BE2C (cell line): ENCODE results near the gene IQCB1.

Source experiments
- DNase-seq: peaks from one replicate; pipeline ENCODE4 v3.0.0-alpha.2; 2020
- H3K27me3 ChIP-seq: fragments of 250-450 bp; sonication (Bioruptor Pico); 2 replicates; pipeline ENCODE4 v1.5.1; 2020; ENCODE audit warnings: mild to moderate bottlenecking
- H3K36me3 ChIP-seq: fragments of 250-450 bp; sonication (Bioruptor Pico); 2 replicates; pipeline ENCODE4 v1.5.1; 2020; ENCODE audit warnings: mild to moderate bottlenecking
- H3K4me1 ChIP-seq: fragments of 250-450 bp; sonication (Bioruptor Pico); 2 replicates; pipeline ENCODE4 v1.5.1; 2020
- H3K4me3 ChIP-seq: 2 replicates; pipeline ENCODE4 v1.5.1; 2011; ENCODE audit warnings: low read depth, low read length
- H3K9me3 ChIP-seq: fragments of 250-450 bp; sonication (Bioruptor Pico); 2 replicates; pipeline ENCODE4 v1.5.1; 2020
- CTCF ChIP-seq: IDR thresholded peaks from 2 replicates; pipeline ENCODE4 v1.5.1; 2012; ENCODE audit warnings: mild to moderate bottlenecking, low read depth, low read length

The IQCB1 gene

GRCh38 chr3:121757812-121758545, 76.9 kb downstream of the IQCB1 start:
- Histone ChIP-seq H3K4me1 (no peaks in the 10 kb centered on the region), H3K36me3 (no peaks in the 10 kb centered on the region), H3K27me3 (no peaks in the 10 kb centered on the region), H3K4me3 (no peak overlapping the region), H3K9me3 (no peaks in the 10 kb centered on the region)
- TF ChIP-seq CTCF = no peak
- DNase-seq = no peak

GRCh38 chr3:121757087-121757811, 77.6 kb downstream of the IQCB1 start:
- Histone ChIP-seq H3K4me3 (no peak overlapping the region), H3K4me1 (no peaks in the 10 kb centered on the region), H3K9me3 (no peaks in the 10 kb centered on the region), H3K27me3 (no peaks in the 10 kb centered on the region), H3K36me3 (no peaks in the 10 kb centered on the region)
- peak; percentile 12 for DNase-seq
- no peak for TF ChIP-seq CTCF

- no peaks in the 10 kb centered on the region for H3K9me3 ChIP-seq
- H3K4me3 ChIP-seq = no peak overlapping the region
- no peaks in the 10 kb centered on the region for H3K36me3 ChIP-seq
- H3K4me1 ChIP-seq = peaks cover 5% of the 10 kb centered on the region; the same call in 1 of the 2 replicates
- H3K27me3 ChIP-seq = no peaks in the 10 kb centered on the region
- DNase-seq = no peak
- no peak for TF ChIP-seq CTCF
Measured at GRCh38 chr3:121752772-121753171, 82.1 kb downstream of the IQCB1 start.

- no peak overlapping the region for H3K4me3 ChIP-seq
- H3K36me3 ChIP-seq = no peaks in the 10 kb centered on the region
- H3K9me3 ChIP-seq = no peaks in the 10 kb centered on the region
- H3K4me1 ChIP-seq = peaks cover 5% of the 10 kb centered on the region; the same call in 1 of the 2 replicates
- H3K27me3 ChIP-seq = no peaks in the 10 kb centered on the region
- DNase-seq = no peak
- TF ChIP-seq CTCF = no peak
Measured at GRCh38 chr3:121752261-121752660, 82.6 kb downstream of the IQCB1 start.

GRCh38 chr3:121750087-121750415, 84.8 kb downstream of the IQCB1 start:
- H3K4me1 ChIP-seq = peaks cover 5% of the 10 kb centered on the region; the same call in 1 of the 2 replicates
- no peaks in the 10 kb centered on the region for H3K9me3 ChIP-seq
- H3K27me3 ChIP-seq = no peaks in the 10 kb centered on the region
- TF ChIP-seq CTCF = no peak
- H3K36me3 ChIP-seq = no peaks in the 10 kb centered on the region
- H3K4me3 ChIP-seq = peak overlapping the region; percentile 91
- DNase-seq = no peak
